GM23338 (cell line): ENCODE data around the gene AGBL4. TPM values are rescaled to one million over a fixed set of nuclear protein-coding genes. Genes with fewer than 3 reads are reported as not detected.

ENCODE experiments used
- ATAC-seq: fragments of 200-7000 bp; cut with Tn5 transposase; 3 replicates; pipeline ENCODE4 v1.9.1; 2020
- DNase-seq: peaks from one replicate; pipeline ENCODE4 v3.0.0-alpha.2; 2015; ENCODE audit warnings: low spot score
- H2AFZ ChIP-seq: fragments of 200-600 bp; sonication (generic); 2 replicates; pipeline ENCODE4 v1.8.0; 2016; ENCODE audit warnings: antibody characterized with exemption, mild to moderate bottlenecking, moderate library complexity
- H3F3A ChIP-seq: fragments of 200-600 bp; sonication (generic); replicated peaks from 2 replicates; pipeline ENCODE4 v1.8.0; 2017; ENCODE audit warnings: antibody characterized with exemption, mixed run types, low read depth
- H3K27ac ChIP-seq: fragments of 200-600 bp; sonication (generic); 2 replicates; pipeline ENCODE4 v1.6.1; 2016; ENCODE audit warnings: low read depth
- H3K27me3 ChIP-seq: fragments of 200-600 bp; sonication (generic); 2 replicates; pipeline ENCODE4 v1.8.0; 2016; ENCODE audit warnings: mild to moderate bottlenecking, mixed run types, moderate library complexity; ENCODE audit not compliant: insufficient read depth
- H3K36me3 ChIP-seq: fragments of 200-600 bp; sonication (generic); 2 replicates; pipeline ENCODE4 v1.8.0; 2016; ENCODE audit warnings: mild to moderate bottlenecking; ENCODE audit not compliant: insufficient read depth
- H3K4me1 ChIP-seq: fragments of 200-600 bp; sonication (generic); 2 replicates; pipeline ENCODE4 v1.8.0; 2016; ENCODE audit warnings: mild to moderate bottlenecking, moderate library complexity; ENCODE audit not compliant: insufficient read depth
- H3K4me2 ChIP-seq: fragments of 200-600 bp; sonication (generic); 2 replicates; pipeline ENCODE4 v1.7.1; 2017; ENCODE audit warnings: mixed run types
- H3K4me3 ChIP-seq: fragments of 200-600 bp; sonication (generic); 2 replicates; pipeline ENCODE4 v1.6.1; 2016; ENCODE audit warnings: mixed run types
- H3K79me2 ChIP-seq: fragments of 200-600 bp; sonication (generic); replicated peaks from 2 replicates; pipeline ENCODE4 v1.8.0; 2017; ENCODE audit warnings: mild to moderate bottlenecking; ENCODE audit not compliant: insufficient read depth
- H3K9me2 ChIP-seq: fragments of 200-600 bp; sonication (generic); 2 replicates; pipeline ENCODE4 v1.8.0; 2017; ENCODE audit not compliant: insufficient read depth
- H4K20me1 ChIP-seq: fragments of 200-600 bp; sonication (generic); replicated peaks from 2 replicates; pipeline ENCODE4 v1.8.0; 2017; ENCODE audit warnings: mild to moderate bottlenecking; ENCODE audit not compliant: insufficient read depth
- H3K27ac Mint-ChIP-seq: 2 replicates; pipeline ENCODE4 v1.8.0; 2020; ENCODE audit warnings: inconsistent platforms, mild to moderate bottlenecking, moderate library complexity, mixed read lengths
- H3K27me3 Mint-ChIP-seq: 3 replicates; pipeline ENCODE4 v1.8.0; 2022; ENCODE audit warnings: low read depth, mild to moderate bottlenecking, moderate library complexity, mixed read lengths, inconsistent platforms; ENCODE audit not compliant: insufficient read depth, poor library complexity
- H3K36me3 Mint-ChIP-seq: 3 replicates; pipeline ENCODE4 v1.8.0; 2021; ENCODE audit warnings: low read depth, mild to moderate bottlenecking, inconsistent platforms, moderate library complexity, mixed read lengths
- H3K4me1 Mint-ChIP-seq: 3 replicates; pipeline ENCODE4 v1.8.0; 2020; ENCODE audit warnings: mild to moderate bottlenecking, inconsistent platforms, mixed read lengths
- H3K4me3 Mint-ChIP-seq: 3 replicates; pipeline ENCODE4 v1.8.0; 2021; ENCODE audit warnings: moderate library complexity, mild to moderate bottlenecking, inconsistent platforms, mixed read lengths
- H3K9me3 Mint-ChIP-seq: 3 replicates; pipeline ENCODE4 v1.8.0; 2020; ENCODE audit warnings: moderate library complexity, mild to moderate bottlenecking, inconsistent platforms, mixed read lengths
- CTCF ChIP-seq, 2 experiments: fragments of 200-600 bp in 1 of 2; sonication (generic) in 1 of 2; conservative IDR thresholded peaks; 2 replicates each; pipeline versions ENCODE4 v1.5.1 to v1.6.1; 2016 to 2017; ENCODE audit warnings: antibody characterized with exemption in 2 of 2, low read depth in 2 of 2, mild to moderate bottlenecking in 2 of 2, moderate library complexity in 1 of 2
- ETS1 ChIP-seq: IDR thresholded peaks from 2 replicates; pipeline ENCODE4 v1.6.1; 2016; ENCODE audit warnings: antibody characterized with exemption
- EZH2 ChIP-seq: fragments of 200-600 bp; sonication (generic); IDR thresholded peaks from one replicate; pipeline ENCODE4 v1.8.0; 2017; ENCODE audit warnings: antibody characterized with exemption, mild to moderate bottlenecking, low read depth; ENCODE audit not compliant: unreplicated experiment
- EZH2phosphoT487 ChIP-seq: fragments of 200-600 bp; sonication (generic); IDR thresholded peaks from one replicate; pipeline ENCODE4 v1.8.1; 2018; ENCODE audit warnings: antibody characterized with exemption; ENCODE audit not compliant: unreplicated experiment
- polyA plus RNA-seq: library from polyadenylated mRNA; unstranded; fragments of >200 nt; fragmentation: Nextera tagmentation; extraction: Ambion mirVana; gene quantifications from 2 replicates; pipeline ENCODE4 v1.2.1, GENCODE V29; 2016
- total RNA-seq: library from RNA; depleted of rRNA; stranded (reverse); fragments of >200 nt; shearing (Covaris generic); gene quantifications from 2 replicates; pipeline ENCODE4 v1.2.3, GENCODE V29; 2014
- TF ChIP-seq, protein P1 (sequence below): fragments of 250-450 bp; sonication (Bioruptor Pico); IDR thresholded peaks from 2 replicates; pipeline ENCODE4 v1.5.0; 2020; ENCODE audit warnings: mild to moderate bottlenecking, moderate library complexity

The AGBL4 gene
- total and polyA plus RNA-seq, 2 experiments from 2014 or later: 0.91 to 1.5 TPM

- Mint-ChIP-seq H3K4me3 (no peak overlapping the region), H3K27me3 (no peaks in the 10 kb centered on the region), H3K27ac (no peak overlapping the region), H3K4me1 (no peaks in the 10 kb centered on the region), H3K36me3 (peaks cover 23% of the 10 kb centered on the region; the same call in 2 of the 3 replicates), H3K9me3 (peaks cover 97% of the 10 kb centered on the region)
- H3F3A ChIP-seq: no peaks in the 10 kb centered on the region
- DNase-seq: no peak
- no peak overlapping the region for H3K27ac ChIP-seq
- ATAC-seq: no peak
- peaks cover 7% of the 10 kb centered on the region; the same call in 1 of the 2 replicates for H3K36me3 ChIP-seq
- no peak overlapping the region for H2AFZ ChIP-seq
- no peaks in the 10 kb centered on the region for H4K20me1 ChIP-seq
- no peaks in the 10 kb centered on the region for H3K4me1 ChIP-seq
- H3K4me2 ChIP-seq: no peak overlapping the region
- H3K4me3 ChIP-seq: no peak overlapping the region
- no peaks in the 10 kb centered on the region for H3K79me2 ChIP-seq
- no peaks in the 10 kb centered on the region for H3K9me2 ChIP-seq
- TF ChIP-seq, protein P1, sequence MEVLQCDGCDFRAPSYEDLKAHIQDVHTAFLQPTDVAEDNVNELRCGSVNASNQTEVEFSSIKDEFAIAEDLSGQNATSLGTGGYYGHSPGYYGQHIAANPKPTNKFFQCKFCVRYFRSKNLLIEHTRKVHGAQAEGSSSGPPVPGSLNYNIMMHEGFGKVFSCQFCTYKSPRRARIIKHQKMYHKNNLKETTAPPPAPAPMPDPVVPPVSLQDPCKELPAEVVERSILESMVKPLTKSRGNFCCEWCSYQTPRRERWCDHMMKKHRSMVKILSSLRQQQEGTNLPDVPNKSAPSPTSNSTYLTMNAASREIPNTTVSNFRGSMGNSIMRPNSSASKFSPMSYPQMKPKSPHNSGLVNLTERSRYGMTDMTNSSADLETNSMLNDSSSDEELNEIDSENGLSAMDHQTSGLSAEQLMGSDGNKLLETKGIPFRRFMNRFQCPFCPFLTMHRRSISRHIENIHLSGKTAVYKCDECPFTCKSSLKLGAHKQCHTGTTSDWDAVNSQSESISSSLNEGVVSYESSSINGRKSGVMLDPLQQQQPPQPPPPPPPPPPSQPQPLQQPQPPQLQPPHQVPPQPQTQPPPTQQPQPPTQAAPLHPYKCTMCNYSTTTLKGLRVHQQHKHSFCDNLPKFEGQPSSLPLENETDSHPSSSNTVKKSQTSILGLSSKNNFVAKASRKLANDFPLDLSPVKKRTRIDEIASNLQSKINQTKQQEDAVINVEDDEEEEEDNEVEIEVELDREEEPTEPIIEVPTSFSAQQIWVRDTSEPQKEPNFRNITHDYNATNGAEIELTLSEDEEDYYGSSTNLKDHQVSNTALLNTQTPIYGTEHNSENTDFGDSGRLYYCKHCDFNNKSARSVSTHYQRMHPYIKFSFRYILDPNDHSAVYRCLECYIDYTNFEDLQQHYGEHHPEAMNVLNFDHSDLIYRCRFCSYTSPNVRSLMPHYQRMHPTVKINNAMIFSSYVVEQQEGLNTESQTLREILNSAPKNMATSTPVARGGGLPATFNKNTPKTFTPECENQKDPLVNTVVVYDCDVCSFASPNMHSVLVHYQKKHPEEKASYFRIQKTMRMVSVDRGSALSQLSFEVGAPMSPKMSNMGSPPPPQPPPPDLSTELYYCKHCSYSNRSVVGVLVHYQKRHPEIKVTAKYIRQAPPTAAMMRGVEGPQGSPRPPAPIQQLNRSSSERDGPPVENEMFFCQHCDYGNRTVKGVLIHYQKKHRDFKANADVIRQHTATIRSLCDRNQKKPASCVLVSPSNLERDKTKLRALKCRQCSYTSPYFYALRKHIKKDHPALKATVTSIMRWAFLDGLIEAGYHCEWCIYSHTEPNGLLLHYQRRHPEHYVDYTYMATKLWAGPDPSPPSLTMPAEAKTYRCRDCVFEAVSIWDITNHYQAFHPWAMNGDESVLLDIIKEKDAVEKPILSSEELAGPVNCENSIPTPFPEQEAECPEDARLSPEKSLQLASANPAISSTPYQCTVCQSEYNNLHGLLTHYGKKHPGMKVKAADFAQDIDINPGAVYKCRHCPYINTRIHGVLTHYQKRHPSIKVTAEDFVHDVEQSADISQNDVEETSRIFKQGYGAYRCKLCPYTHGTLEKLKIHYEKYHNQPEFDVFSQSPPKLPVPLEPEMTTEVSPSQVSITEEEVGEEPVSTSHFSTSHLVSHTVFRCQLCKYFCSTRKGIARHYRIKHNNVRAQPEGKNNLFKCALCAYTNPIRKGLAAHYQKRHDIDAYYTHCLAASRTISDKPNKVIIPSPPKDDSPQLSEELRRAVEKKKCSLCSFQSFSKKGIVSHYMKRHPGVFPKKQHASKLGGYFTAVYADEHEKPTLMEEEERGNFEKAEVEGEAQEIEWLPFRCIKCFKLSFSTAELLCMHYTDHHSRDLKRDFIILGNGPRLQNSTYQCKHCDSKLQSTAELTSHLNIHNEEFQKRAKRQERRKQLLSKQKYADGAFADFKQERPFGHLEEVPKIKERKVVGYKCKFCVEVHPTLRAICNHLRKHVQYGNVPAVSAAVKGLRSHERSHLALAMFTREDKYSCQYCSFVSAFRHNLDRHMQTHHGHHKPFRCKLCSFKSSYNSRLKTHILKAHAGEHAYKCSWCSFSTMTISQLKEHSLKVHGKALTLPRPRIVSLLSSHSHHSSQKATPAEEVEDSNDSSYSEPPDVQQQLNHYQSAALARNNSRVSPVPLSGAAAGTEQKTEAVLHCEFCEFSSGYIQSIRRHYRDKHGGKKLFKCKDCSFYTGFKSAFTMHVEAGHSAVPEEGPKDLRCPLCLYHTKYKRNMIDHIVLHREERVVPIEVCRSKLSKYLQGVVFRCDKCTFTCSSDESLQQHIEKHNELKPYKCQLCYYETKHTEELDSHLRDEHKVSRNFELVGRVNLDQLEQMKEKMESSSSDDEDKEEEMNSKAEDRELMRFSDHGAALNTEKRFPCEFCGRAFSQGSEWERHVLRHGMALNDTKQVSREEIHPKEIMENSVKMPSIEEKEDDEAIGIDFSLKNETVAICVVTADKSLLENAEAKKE (CRISPR knock-in tag): no peak
- TF ChIP-seq EZH2 (no peak), CTCF (conservative IDR thresholded peaks at IDR 0.05; ENCODE audit: low read depth in 2 of 2) (no peak), EZH2phosphoT487 (no peak), ETS1 (no peak)
- H3K27me3 ChIP-seq: no peaks in the 10 kb centered on the region
These were observed 295.4 kb downstream of the AGBL4 start for GRCh38 chr1:49728377-49728776.
